ENCODE data around the gene PSMC1. TPM values are rescaled to one million over a fixed set of nuclear protein-coding genes. Genes with fewer than 3 reads are reported as not detected.

PSMC1 gene
- total RNA-seq, 1 experiment from 2014 or later: 132 TPM

GRCh38 chr14:90303473-90303872, 47.1 kb downstream of the PSMC1 start:
- H3K9me2 ChIP-seq (ENCODE audit: insufficient read depth): no peaks in the 10 kb centered on the region
- H3K4me2 ChIP-seq (ENCODE audit: low read length): no peak overlapping the region
- TSS peak; percentile 18 for BruUV-seq (replicated peaks)
- intact Hi-C loops (cut with micrococcal nuclease): loop anchor here (10.0 kb wide), 1 partner anchor 451 kb away; no protein-coding TSS in a partner anchor
- peaks cover 16 to 28% of the 10 kb centered on the region in 2 experiments; a peak in 3 of 4 replicates for H3K36me3 ChIP-seq (ENCODE audit: control insufficient read depth in 1 of 2, insufficient read depth in 2 of 2, low read length in 2 of 2)
- ChIA-PET POLR2A (no interaction called here), RAD21 (ENCODE audit: low non-redundant PET in 1 of 2, low total read pairs in 2 of 2, uncharacterized antibody in 2 of 2, unreplicated experiment in 2 of 2) (no interaction called here), CTCF (no interaction called here)
- H4K20me1 ChIP-seq (ENCODE audit: insufficient read depth): no peaks in the 10 kb centered on the region
- no peak for DNase-seq (ENCODE audit: low read depth, low spot score)
- H3K4me3 ChIP-seq (replicated peaks in 1 of 2; ENCODE audit: low read depth in 1 of 2, low read length in 2 of 2): no peak overlapping the region
- H3K27me3 ChIP-seq (ENCODE audit: insufficient read depth, low read length): no peaks in the 10 kb centered on the region
- H2AFZ ChIP-seq (ENCODE audit: low read depth, low read length, poor library complexity, severe bottlenecking): no peak overlapping the region
- no peak overlapping the region for H3K9ac ChIP-seq (ENCODE audit: low read length)
- TF ChIP-seq FOSL1 (IDR thresholded peaks at IDR 0.05; ENCODE audit: low read depth) (no peak), REST (IDR thresholded peaks at IDR 0.05; ENCODE audit: low read depth) (no peak), POLR2A (IDR thresholded peaks at IDR 0.05; ENCODE audit: borderline replicate concordance, extremely low read depth, insufficient read depth, insufficient read length) (no peak), ZFX (IDR thresholded peaks at IDR 0.05) (no peak), SP1 (IDR thresholded peaks at IDR 0.05; ENCODE audit: low read depth) (no peak), SRF (IDR thresholded peaks at IDR 0.05; ENCODE audit: low read depth) (no peak), EZH2 (IDR thresholded peaks at IDR 0.05) (no peak), YY1 (IDR thresholded peaks at IDR 0.05; ENCODE audit: extremely low read depth, insufficient replicate concordance, low read depth, low read length) (no peak), ELF1 (IDR thresholded peaks at IDR 0.05; ENCODE audit: borderline replicate concordance, low read depth) (no peak), CEBPB (IDR thresholded peaks at IDR 0.05; ENCODE audit: low read depth) (no peak), JUND (IDR thresholded peaks at IDR 0.05) (no peak), ATF3 (IDR thresholded peaks at IDR 0.05) (no peak), MAX (IDR thresholded peaks at IDR 0.05) (no peak)
- H3K79me2 ChIP-seq (ENCODE audit: insufficient read depth, low read length): no peaks in the 10 kb centered on the region; the same call in 1 of the 2 replicates
- no peak overlapping the region for H3K27ac ChIP-seq (ENCODE audit: low read depth, low read length)
- H3K9me3 ChIP-seq (ENCODE audit: control insufficient read depth in 1 of 2, insufficient read depth in 1 of 2, low read depth in 1 of 2, low read length in 2 of 2): no peaks in the 10 kb centered on the region
- peaks cover 0 to 7% of the 10 kb centered on the region in 2 experiments; a peak in 1 of 4 replicates for H3K4me1 ChIP-seq (ENCODE audit: control insufficient read depth in 1 of 2, insufficient read depth in 2 of 2, low read length in 2 of 2)
- no peak for ATAC-seq
